SK-N-DZ (cell line): ENCODE results near the gene WDR26.
"Not testable (repeated sequence)": the region's sequence is repeated elsewhere in the genome, so short reads cannot be mapped to it uniquely, and the experiment has no call there.

Experiments used
- DNase-seq: peaks from one replicate; pipeline ENCODE4 v3.0.0-alpha.2; 2015; ENCODE audit warnings: low spot score
- small RNA-seq, 2 experiments: library from RNA; depleted of rRNA; stranded (forward); fragments of <200 nt; gene quantifications; one replicate each; pipeline ENCODE3, GENCODE V24; 2014

The WDR26 gene

DNA sequence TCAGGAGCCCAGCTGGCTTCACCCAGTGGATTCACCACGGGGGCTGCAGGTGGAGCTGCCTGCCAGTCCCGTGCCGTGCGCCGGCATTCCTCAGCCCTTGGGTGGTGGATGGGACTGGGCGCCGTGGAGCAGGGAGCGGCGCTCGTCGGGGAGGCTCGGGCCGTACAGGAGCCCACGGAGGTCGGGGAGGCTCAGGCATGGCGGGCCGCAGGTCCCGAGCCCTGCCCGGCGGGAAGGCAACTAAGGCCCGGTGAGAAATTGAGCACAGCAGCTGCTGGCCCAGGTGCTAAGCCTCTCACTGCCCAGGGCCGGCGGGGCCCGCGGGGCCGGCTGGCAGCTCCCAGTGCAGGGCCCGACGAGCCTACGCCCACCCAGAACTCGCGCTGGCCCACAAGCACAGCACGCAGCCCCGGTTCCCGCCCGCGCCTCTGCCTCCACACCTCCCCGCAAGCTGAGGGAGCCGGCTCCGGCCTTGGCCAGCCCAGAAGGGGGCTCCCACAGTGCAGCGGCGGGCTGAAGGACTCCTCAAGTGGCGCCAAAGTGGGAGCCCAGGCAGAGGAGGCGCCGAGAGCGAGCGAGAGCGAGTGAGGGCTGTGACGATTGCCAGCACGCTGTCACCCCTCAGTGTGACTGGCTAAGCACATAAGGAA lies 82.0 kb downstream of the WDR26 start:
- not testable (repeated sequence) for DNase-seq

DNA sequence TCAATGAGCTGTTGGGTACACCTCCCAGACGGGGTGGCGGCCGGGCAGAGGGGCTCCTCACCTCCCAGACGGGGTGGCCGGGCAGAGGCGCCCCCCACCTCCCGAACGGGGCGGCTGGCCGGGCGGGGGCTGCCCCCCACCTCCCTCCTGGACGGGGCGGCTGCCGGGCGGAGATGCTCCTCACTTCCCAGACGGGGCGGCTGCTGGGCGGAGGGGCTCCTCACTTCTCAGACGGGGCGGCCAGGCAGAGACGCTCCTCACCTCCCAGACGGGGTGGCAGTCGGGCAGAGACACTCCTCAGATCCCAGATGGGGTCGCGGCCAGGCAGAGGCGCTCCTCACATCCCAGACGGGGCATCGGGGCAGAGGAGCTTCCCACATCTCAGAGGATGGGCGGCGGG lies 84.9 kb downstream of the WDR26 start:
- DNase-seq: not testable (repeated sequence)

DNA sequence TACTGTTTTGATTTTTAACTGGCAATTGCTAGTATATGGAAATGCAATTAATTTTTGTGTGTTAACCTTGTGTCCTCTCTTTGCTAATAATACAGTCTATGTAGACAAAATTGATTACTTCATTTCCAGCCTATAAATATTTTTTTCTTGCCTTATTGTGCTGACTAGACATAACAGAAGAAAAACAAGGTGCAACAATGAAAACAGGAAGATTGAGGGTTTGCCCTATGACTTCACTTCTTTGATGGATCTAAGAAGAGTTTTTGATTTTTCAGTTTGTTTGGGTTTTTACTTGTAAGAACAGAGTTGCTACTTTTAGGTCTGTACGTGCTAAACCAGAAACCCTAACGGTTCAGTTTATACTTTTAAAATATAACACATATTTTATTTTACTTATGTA lies 86.5 kb downstream of the WDR26 start:
- no peak for DNase-seq

DNA sequence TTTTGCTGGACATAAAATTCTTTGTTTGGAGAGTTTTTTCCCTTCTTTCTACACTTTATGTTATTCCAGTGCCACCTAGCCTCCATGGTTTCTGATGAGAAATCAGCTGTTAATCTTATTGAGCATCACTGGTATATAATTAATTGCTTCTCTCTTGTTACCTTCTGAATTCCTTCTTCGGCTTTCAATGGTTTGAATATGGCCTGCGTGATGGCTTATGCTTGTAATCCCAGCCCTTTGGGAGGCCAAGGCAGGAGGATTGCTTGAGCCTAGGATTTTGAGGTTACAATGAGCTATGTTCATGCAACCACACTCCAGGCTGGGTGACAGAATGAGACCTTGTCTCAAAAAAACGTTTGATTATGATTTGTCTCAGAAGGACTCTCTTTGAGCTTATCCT lies 90.9 kb downstream of the WDR26 start:
- no peak for DNase-seq

DNA sequence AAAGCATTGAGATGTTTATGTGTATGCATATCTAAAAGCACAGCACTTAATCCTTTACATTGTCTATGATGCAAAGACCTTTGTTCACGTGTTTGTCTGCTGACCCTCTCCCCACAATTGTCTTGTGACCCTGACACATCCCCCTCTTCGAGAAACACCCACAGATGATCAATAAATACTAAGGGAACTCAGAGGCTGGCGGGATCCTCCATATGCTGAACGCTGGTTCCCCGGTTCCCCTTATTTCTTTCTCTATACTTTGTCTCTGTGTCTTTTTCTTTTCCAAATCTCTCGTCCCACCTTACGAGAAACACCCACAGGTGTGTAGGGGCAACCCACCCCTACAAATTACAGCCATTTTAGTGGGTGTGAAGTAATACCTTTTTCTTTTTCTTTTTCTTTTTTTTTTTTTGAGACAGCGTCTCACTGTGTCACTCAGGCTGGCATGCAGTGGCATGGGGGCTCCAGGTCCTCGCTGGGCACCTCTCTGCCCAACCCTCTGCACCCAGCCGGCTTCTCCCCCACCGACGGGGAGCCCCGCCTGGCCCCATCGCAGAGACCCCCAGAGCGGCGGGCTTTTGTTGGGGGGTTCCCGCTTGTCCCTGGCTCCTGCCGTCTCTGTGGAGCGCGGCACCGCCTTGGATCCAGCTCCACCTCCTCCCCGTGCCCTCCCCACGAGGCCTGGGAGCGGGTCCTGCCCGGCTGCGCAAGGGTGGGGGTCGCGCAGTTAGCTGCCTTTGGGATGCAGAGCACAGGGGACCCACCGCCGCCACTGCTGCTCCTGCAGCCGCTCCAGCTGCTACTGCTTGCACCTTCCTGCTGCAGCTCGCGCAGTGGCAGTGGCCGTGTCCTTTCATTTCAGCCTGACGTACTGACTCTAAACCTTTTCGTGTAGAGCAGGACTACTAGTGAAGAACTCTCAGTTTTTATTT lies 93.9 kb downstream of the WDR26 start:
- peak; percentile 18 for DNase-seq

DNA sequence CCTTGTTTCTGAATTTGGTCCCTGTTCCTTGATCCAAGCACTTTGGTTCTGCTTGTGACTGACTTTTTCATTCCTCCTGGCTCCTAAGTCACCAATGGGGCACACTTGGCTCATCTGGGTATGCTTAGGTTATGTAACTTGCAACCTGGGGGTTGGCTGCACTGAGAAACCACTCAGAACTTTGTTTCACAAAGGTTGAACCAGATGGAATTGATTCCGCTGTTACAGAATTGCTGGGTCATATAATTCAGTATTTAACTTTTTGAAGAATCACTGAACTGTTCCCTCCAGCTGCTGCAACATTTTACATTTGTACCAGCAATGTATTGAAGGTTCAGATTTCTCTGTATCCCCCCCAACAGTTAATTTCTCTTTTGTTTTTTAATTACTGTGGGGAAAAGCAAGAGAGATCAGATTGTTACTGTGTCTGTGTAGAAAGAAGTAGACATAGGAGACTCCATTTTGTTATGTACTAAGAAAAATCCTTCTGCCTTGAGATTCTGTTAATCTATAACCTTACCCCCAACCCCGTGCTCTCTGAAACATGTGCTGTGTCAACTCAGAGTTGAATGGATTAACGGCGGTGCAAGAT lies 95.1 kb downstream of the WDR26 start:
- no peak for DNase-seq

DNA sequence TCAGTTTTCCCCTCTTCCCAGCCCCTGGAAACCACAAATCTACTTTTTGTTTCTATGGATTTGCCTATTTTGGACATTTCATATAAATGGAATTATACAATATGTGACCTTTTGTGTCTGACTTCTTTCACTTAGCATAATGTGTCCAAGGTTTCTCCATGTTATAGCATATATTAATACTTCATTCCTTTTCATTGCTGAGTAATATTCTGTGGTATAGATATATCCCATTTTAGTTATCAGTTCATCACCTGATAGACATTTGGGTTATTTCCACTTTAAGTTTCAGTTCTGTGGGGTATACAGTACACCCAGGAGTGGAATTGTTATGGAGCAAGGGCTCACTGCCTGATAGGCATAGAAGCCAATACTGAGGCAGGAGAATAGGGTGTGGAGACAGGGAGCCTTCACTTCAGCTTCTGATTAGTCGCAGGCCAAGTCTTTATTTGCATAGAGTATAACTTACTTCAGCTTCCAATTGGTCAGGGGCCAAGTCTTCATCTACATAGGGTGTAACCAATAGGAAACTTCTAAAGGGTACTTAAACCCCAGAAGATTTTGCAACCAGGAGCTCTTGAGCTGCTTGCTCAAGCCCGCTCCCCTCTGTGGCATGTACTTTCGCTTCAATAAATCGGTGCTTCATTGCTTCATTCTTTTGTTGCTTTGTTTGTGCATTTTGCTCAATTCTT lies 96.3 kb downstream of the WDR26 start:
- DNase-seq: no peak

Small RNA genes within 50 kb of the gene (small RNA-seq; reads per million reads assigned to genes)
- gene MIR4742: 0 to 0.22 reads per million in 2 experiments
